Measurements from ENCODE around the gene OXCT1.

DNA sequence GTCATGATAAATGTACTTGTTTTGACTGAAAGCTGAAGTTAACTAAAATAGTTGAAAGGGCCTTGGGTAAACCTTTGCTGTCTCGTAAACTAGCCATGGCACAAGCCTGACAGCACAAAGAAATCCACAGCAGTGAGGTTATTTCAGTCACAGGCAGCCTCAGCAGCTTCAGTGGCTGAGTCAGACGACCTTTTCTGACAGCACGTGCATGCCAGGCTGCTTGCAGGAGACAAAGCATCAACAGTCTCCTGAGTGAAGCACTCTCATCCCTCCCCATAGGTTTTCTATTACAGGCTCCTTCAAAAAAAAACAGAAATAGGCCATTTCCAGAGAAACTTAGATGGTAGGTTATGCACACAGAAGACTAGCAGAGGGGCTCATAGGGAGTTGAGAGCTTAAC is 34.6 kb downstream of the OXCT1 start:
- no peak for TF ChIP-seq ZNF274 (IDR thresholded peaks at IDR 0.05; ENCODE audit: low read length)
- no peak for TF ChIP-seq ZNF274 (tag by site-specific recombination; IDR thresholded peaks at IDR 0.05; ENCODE audit: borderline replicate concordance)
- no peak for TF ChIP-seq MYNN (tag by site-specific recombination; IDR thresholded peaks at IDR 0.05; ENCODE audit: borderline replicate concordance)
- TF ChIP-seq, protein P1, sequence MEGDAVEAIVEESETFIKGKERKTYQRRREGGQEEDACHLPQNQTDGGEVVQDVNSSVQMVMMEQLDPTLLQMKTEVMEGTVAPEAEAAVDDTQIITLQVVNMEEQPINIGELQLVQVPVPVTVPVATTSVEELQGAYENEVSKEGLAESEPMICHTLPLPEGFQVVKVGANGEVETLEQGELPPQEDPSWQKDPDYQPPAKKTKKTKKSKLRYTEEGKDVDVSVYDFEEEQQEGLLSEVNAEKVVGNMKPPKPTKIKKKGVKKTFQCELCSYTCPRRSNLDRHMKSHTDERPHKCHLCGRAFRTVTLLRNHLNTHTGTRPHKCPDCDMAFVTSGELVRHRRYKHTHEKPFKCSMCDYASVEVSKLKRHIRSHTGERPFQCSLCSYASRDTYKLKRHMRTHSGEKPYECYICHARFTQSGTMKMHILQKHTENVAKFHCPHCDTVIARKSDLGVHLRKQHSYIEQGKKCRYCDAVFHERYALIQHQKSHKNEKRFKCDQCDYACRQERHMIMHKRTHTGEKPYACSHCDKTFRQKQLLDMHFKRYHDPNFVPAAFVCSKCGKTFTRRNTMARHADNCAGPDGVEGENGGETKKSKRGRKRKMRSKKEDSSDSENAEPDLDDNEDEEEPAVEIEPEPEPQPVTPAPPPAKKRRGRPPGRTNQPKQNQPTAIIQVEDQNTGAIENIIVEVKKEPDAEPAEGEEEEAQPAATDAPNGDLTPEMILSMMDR (tag by site-specific recombination; IDR thresholded peaks at IDR 0.05) = no peak

Data from HEK293 (cell line).